Progenitor cell of endocrine pancreas (in vitro differentiated cells): ENCODE results near the gene OR52E4. TPM values are rescaled to one million over a fixed set of nuclear protein-coding genes. Genes with fewer than 3 reads are reported as not detected.

ENCODE experiments used
- DNase-seq: peaks from one replicate; pipeline ENCODE4 v3.0.0; 2021; ENCODE audit warnings: low spot score; ENCODE audit not compliant: unreplicated experiment
- H3K27ac Mint-ChIP-seq: 2 replicates; pipeline ENCODE4 v1.8.0; 2021; ENCODE audit warnings: mild to moderate bottlenecking, moderate library complexity, mixed read lengths
- H3K27me3 Mint-ChIP-seq: 2 replicates; pipeline ENCODE4 v1.8.0; 2021; ENCODE audit warnings: mixed read lengths
- H3K36me3 Mint-ChIP-seq: 2 replicates; pipeline ENCODE4 v1.8.0; 2022; ENCODE audit warnings: mixed read lengths; ENCODE audit not compliant: insufficient read depth
- H3K4me1 Mint-ChIP-seq: 2 replicates; pipeline ENCODE4 v1.8.0; 2021; ENCODE audit warnings: low read depth, mixed read lengths
- H3K4me3 Mint-ChIP-seq: 2 replicates; pipeline ENCODE4 v1.8.0; 2021; ENCODE audit warnings: low read depth, mild to moderate bottlenecking, moderate library complexity, mixed read lengths
- H3K9me3 Mint-ChIP-seq: 2 replicates; pipeline ENCODE4 v1.8.0; 2021; ENCODE audit warnings: low read depth, mixed read lengths
- total RNA-seq: library from RNA; stranded (reverse); gene quantifications from 2 replicates; pipeline ENCODE4 v1.2.1, GENCODE V29; 2021
- TF ChIP-seq, protein P1 (sequence below): fragments of 200-600 bp; sonication (generic); IDR thresholded peaks from one replicate; pipeline ENCODE4 v1.5.0; 2021; ENCODE audit warnings: antibody characterized with exemption, mild to moderate bottlenecking; ENCODE audit not compliant: unreplicated experiment

OR52E4 gene
- total RNA-seq, 1 donor from 2014 or later: not detected

DNA sequence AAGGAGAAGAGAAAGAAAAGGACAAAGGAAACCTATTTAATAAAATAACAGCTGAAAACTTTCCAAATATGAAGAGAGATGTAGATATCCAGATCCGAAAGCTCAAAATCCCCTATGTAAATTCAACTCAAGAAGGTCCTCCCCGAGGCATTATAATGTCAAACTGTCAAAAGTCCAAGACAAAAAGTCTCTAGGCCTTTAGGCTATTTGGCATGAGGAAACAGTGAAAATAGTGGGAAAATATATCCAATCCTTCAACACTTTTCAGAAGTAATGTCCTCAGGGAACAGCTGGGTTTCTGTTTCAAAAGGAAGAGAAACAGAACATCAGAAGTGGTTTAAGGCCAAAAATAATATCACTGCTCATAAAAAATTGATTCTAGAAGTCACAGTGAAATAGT lies 1.9 kb upstream of the OR52E4 start:
- Mint-ChIP-seq H3K36me3 (no peaks in the 10 kb centered on the region), H3K9me3 (peaks cover 3% of the 10 kb centered on the region), H3K4me3 (no peak overlapping the region), H3K27me3 (peaks cover 18% of the 10 kb centered on the region), H3K4me1 (no peaks in the 10 kb centered on the region), H3K27ac (no peak overlapping the region)
- no peak for DNase-seq
- TF ChIP-seq, protein P1, sequence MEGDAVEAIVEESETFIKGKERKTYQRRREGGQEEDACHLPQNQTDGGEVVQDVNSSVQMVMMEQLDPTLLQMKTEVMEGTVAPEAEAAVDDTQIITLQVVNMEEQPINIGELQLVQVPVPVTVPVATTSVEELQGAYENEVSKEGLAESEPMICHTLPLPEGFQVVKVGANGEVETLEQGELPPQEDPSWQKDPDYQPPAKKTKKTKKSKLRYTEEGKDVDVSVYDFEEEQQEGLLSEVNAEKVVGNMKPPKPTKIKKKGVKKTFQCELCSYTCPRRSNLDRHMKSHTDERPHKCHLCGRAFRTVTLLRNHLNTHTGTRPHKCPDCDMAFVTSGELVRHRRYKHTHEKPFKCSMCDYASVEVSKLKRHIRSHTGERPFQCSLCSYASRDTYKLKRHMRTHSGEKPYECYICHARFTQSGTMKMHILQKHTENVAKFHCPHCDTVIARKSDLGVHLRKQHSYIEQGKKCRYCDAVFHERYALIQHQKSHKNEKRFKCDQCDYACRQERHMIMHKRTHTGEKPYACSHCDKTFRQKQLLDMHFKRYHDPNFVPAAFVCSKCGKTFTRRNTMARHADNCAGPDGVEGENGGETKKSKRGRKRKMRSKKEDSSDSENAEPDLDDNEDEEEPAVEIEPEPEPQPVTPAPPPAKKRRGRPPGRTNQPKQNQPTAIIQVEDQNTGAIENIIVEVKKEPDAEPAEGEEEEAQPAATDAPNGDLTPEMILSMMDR: no peak

DNA sequence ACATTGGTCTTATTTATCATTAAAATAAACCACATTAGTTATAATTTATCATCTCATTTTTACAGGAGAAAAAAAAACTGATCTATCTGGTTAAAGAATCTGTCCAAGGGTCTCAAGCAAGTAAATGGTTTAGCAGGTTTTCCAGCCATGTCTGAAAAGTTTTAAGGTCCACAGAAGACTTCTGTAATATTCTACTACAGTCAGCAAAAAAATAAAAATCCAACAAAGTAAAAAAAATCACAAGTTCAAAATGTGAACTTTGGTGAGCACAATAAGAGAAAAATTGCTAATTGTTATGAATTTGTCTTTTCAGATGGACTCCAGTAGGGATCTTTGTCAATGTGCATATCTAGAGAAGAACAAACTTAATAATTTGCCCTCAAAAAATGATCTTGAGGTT lies 1.3 kb downstream of the OR52E4 start:
- Mint-ChIP-seq H3K4me1 (no peaks in the 10 kb centered on the region), H3K9me3 (no peaks in the 10 kb centered on the region), H3K4me3 (no peak overlapping the region), H3K27me3 (peaks cover 18% of the 10 kb centered on the region), H3K36me3 (no peaks in the 10 kb centered on the region), H3K27ac (no peak overlapping the region)
- TF ChIP-seq, protein P1: no peak
- DNase-seq: no peak

DNA sequence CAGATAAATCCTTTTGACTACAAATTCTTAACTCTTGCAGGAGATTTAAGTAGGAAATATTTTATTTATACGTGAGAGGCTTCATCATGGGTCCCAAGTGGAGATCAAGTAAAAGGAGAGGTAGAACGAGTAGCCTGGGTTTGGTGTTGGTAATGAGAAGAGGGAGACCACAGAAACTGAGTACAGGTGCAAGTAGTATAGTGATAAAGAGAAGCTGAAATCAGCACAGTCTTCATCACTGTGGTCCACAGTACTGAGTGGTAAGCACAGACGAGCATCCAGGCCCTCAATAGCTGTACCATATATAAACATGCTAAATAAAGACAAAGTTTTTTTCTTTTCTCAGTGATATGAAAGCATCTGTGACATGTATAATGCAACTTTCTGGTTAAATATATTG lies 6.7 kb downstream of the OR52E4 start:
- Mint-ChIP-seq H3K4me1 (no peaks in the 10 kb centered on the region), H3K27ac (no peak overlapping the region), H3K9me3 (no peaks in the 10 kb centered on the region), H3K36me3 (no peaks in the 10 kb centered on the region), H3K27me3 (peaks cover 5% of the 10 kb centered on the region), H3K4me3 (no peak overlapping the region)
- TF ChIP-seq, protein P1: no peak
- DNase-seq: no peak

DNA sequence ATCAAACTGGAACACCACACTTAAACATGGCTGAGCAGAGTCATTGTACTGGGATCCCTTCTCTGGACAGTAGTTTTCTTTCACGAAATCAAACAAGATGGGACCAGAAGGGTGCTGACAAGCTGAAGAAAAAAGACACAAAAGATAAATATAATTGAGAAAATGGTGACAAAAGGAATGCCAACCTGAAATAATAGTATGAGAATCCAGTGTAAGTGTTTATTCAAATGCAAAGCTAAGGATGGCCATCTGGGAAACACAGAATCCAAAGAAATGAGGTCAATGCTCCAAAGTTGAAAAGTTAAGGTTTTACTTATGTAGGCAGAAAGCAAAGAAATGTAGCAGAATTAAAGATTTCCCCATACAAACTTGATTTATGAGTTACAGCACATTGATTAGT lies 7.2 kb downstream of the OR52E4 start:
- DNase-seq: no peak
- Mint-ChIP-seq H3K27me3 (peaks cover under 1% of the 10 kb centered on the region), H3K36me3 (no peaks in the 10 kb centered on the region), H3K27ac (no peak overlapping the region), H3K4me1 (no peaks in the 10 kb centered on the region), H3K4me3 (no peak overlapping the region), H3K9me3 (no peaks in the 10 kb centered on the region)
- TF ChIP-seq, protein P1: no peak

DNA sequence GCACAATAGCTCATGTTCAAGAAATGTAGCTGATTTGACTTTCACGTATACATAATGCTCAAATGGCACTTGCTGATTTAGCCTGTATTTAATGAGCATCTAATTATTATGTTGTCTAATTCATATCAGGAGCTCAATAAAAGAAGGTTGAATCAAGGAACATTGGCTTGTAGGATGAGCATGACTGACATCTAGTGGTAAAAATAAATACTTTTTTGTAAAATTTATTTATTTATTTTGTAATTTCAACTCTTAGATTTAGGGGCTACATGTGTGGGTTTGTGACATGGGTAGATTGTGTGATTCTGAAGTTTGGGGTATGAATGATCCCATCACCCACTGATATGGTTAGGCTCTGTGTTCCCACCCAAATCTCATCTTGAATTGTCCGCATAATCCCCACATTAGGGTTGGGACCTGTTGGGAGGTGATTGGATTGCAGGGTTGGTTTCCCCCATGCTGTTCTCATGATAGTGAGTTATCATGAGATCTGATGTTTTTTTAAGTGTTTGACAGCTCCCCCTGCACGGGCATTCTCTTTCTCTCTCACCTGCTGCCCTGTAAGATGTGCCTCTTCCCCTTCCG lies 10.9 kb downstream of the OR52E4 start:
- no peak for DNase-seq
- Mint-ChIP-seq H3K4me3 (no peak overlapping the region), H3K4me1 (no peaks in the 10 kb centered on the region), H3K9me3 (no peaks in the 10 kb centered on the region), H3K27me3 (peaks cover 6% of the 10 kb centered on the region), H3K36me3 (no peaks in the 10 kb centered on the region), H3K27ac (no peak overlapping the region)
- TF ChIP-seq, protein P1: peak; percentile 62
